ENCODE data around the gene NARF. TPM values are rescaled to one million over a fixed set of nuclear protein-coding genes. Genes with fewer than 3 reads are reported as not detected.

NARF gene
- total RNA-seq, 2 experiments from 2014 or later = 75.0 to 151 TPM

DNA sequence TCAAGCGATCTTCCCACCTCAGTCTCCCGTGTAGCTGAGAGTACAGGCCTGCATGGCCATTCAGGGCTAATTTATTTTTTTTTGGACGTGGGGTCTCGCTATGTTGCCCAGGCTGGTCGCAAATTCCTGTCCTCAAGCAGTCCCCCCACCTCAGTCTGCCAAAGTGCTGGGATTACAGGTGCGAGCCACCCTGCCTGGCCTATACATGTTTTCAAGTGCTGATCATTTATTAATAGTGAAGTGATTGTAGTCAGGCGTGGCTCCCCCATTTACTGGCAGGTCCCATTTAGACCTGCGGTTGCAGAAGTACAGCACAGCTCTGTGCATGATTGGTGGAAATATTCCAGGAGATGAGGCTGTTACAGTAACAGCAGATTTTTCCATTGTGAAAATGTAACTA is 69.4 kb downstream of the NARF start:
- ChIA-PET POLR2A (interaction anchor here (0.9 to 2.4 kb wide), 3 partner anchors 9 to 34 kb away, joined by 3 to 5 read pairs (median 5); no protein-coding TSS in a partner anchor), CTCF (ENCODE audit: unreplicated experiment) (no interaction called here)
- peaks cover 60% of the 10 kb centered on the region for H4K20me1 ChIP-seq (ENCODE audit: insufficient read depth, low read length)

DNA sequence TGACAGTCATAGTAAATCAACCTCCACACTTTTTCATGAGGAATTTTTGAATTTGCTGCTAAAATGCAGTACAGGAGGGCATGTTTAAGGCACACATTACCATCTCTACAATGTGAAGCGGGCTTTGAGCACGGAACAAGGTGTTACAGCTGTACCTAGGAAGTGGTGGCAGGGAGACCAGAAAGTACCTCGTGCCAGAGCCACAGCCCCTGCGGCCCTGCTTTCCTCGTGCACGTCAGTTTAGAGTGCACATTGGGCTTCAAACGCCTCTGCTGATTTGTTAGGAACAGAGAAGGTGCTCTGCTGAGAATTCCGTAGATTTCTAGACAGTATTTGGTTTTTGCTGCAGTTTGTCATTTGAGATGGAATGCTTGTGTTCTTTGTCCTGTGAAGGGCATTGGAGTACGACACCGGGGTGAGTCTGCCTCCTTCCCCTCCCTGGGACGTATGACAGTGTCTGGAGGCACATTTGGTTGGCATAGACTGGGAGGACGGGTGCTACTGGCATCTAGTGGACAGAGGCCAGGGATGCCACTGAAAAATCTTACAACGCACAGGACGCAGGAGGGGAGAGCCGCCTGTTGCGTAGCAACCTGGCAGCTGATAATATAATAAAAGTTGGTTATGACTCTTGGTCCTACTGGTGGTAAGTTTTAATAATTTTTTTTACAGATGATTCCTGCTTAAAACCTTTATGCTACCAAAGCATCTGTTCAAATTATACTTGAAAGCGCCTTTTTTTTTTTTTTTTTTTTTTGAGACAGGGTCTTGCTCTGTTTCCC is 70.1 kb downstream of the NARF start:
- no peaks in the 10 kb centered on the region for H3K9me3 ChIP-seq (ENCODE audit: low read length)
- ChIA-PET POLR2A (interaction anchor here (0.7 to 2.4 kb wide), 3 partner anchors 19 to 83 kb away, joined by 3 to 5 read pairs (median 4); no protein-coding TSS in a partner anchor), CTCF (ENCODE audit: unreplicated experiment) (no interaction called here)
- no peak overlapping the region for H3K4me2 ChIP-seq (ENCODE audit: low read length)
- intact Hi-C loops (cut with micrococcal nuclease; ENCODE audit: unreplicated experiment) = no loop called here
- BruUV-seq (replicated peaks) = no TSS peak
- peak; percentile 55 for DNase-seq (ENCODE audit: low spot score)
- H3K36me3 ChIP-seq (ENCODE audit: insufficient read depth, low read length) = peaks cover 37% of the 10 kb centered on the region
- H3K27ac ChIP-seq (ENCODE audit: low read depth, low read length, poor library complexity, severe bottlenecking) = peak overlapping the region; percentile 1
- no peaks in the 10 kb centered on the region for H3K9me2 ChIP-seq (ENCODE audit: insufficient read depth, low read length)
- TF ChIP-seq EZH2phosphoT487 (IDR thresholded peaks at IDR 0.05; ENCODE audit: borderline replicate concordance, low read depth, low read length) = no peak
- TF ChIP-seq, protein P1, sequence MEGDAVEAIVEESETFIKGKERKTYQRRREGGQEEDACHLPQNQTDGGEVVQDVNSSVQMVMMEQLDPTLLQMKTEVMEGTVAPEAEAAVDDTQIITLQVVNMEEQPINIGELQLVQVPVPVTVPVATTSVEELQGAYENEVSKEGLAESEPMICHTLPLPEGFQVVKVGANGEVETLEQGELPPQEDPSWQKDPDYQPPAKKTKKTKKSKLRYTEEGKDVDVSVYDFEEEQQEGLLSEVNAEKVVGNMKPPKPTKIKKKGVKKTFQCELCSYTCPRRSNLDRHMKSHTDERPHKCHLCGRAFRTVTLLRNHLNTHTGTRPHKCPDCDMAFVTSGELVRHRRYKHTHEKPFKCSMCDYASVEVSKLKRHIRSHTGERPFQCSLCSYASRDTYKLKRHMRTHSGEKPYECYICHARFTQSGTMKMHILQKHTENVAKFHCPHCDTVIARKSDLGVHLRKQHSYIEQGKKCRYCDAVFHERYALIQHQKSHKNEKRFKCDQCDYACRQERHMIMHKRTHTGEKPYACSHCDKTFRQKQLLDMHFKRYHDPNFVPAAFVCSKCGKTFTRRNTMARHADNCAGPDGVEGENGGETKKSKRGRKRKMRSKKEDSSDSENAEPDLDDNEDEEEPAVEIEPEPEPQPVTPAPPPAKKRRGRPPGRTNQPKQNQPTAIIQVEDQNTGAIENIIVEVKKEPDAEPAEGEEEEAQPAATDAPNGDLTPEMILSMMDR (conservative IDR thresholded peaks at IDR 0.05; ENCODE audit: low read length) = peak; percentile 70
- no peak overlapping the region for H2AFZ ChIP-seq (ENCODE audit: low read length)
- H3K79me2 ChIP-seq (ENCODE audit: insufficient read depth, low read depth, low read length) = peaks cover 100% of the 10 kb centered on the region
- peaks cover 51% of the 10 kb centered on the region for H3K4me1 ChIP-seq (ENCODE audit: insufficient read depth, low read length, poor library complexity, severe bottlenecking)
- peaks cover 56% of the 10 kb centered on the region for H4K20me1 ChIP-seq (ENCODE audit: insufficient read depth, low read length)
- H3K4me3 ChIP-seq (ENCODE audit: low read depth, low read length, poor library complexity, severe bottlenecking) = no peak overlapping the region

More for the DNA sequence above, 69.4 kb downstream of the NARF start:
- Histone ChIP-seq H3K4me3 (ENCODE audit: low read depth, low read length, poor library complexity, severe bottlenecking) (no peak overlapping the region), H3K4me2 (ENCODE audit: low read length) (no peak overlapping the region), H3K27ac (ENCODE audit: low read depth, low read length, poor library complexity, severe bottlenecking) (peak overlapping the region; percentile 1), H3K9me3 (ENCODE audit: low read length) (no peaks in the 10 kb centered on the region), H3K79me2 (ENCODE audit: insufficient read depth, low read depth, low read length) (peaks cover 100% of the 10 kb centered on the region), H3K4me1 (ENCODE audit: insufficient read depth, low read length, poor library complexity, severe bottlenecking) (peaks cover 57% of the 10 kb centered on the region), H3K36me3 (ENCODE audit: insufficient read depth, low read length) (peaks cover 45% of the 10 kb centered on the region), H3K9me2 (ENCODE audit: insufficient read depth, low read length) (no peaks in the 10 kb centered on the region), H2AFZ (ENCODE audit: low read length) (no peak overlapping the region)
- TF ChIP-seq, protein P1 (conservative IDR thresholded peaks at IDR 0.05; ENCODE audit: low read length) = no peak
- no peak for TF ChIP-seq EZH2phosphoT487 (IDR thresholded peaks at IDR 0.05; ENCODE audit: borderline replicate concordance, low read depth, low read length)
- no TSS peak for BruUV-seq (replicated peaks)
- no peak for DNase-seq (ENCODE audit: low spot score)
- intact Hi-C loops (cut with micrococcal nuclease; ENCODE audit: unreplicated experiment) = no loop called here

DNA sequence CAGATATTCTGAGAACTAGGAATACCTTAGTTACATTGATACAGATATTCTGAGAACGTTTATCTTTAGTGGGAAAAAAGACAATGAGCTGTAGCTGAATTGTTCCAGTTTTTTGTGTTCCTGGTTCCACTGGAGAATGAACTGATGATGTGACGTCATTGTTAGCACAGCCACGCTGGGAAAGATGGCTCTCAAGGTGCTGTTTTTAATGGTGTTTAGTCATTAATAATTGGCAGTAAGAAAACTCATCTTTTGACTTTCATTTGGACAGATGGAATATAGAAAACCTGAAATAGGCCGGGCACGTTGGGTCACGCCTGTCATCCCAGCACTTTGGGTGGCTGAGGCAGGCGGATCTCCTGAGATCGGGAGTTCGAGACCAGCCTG is 71.4 kb downstream of the NARF start:
- Histone ChIP-seq H3K4me3 (ENCODE audit: low read depth, low read length, poor library complexity, severe bottlenecking) (no peak overlapping the region), H3K79me2 (ENCODE audit: insufficient read depth, low read depth, low read length) (peaks cover 100% of the 10 kb centered on the region), H3K36me3 (ENCODE audit: insufficient read depth, low read length) (peaks cover 36% of the 10 kb centered on the region; the same call in 1 of the 2 replicates), H3K9me3 (ENCODE audit: low read length) (no peaks in the 10 kb centered on the region), H3K4me1 (ENCODE audit: insufficient read depth, low read length, poor library complexity, severe bottlenecking) (peaks cover 52% of the 10 kb centered on the region), H3K4me2 (ENCODE audit: low read length) (no peak overlapping the region), H2AFZ (ENCODE audit: low read length) (no peak overlapping the region), H4K20me1 (ENCODE audit: insufficient read depth, low read length) (peaks cover 57% of the 10 kb centered on the region), H3K9me2 (ENCODE audit: insufficient read depth, low read length) (no peaks in the 10 kb centered on the region), H3K27ac (ENCODE audit: low read depth, low read length, poor library complexity, severe bottlenecking) (no peak overlapping the region)
- no TSS peak for BruUV-seq (replicated peaks)
- DNase-seq (ENCODE audit: low spot score) = no peak
- intact Hi-C loops (cut with micrococcal nuclease; ENCODE audit: unreplicated experiment) = no loop called here
- CTCF ChIA-PET (ENCODE audit: unreplicated experiment) = no interaction called here
- POLR2A ChIA-PET = interaction anchor here (0.7 to 1.3 kb wide), 4 partner anchors 10 to 101 kb away, joined by 4 to 6 read pairs (median 4); no protein-coding TSS in a partner anchor
- TF ChIP-seq, protein P1 (conservative IDR thresholded peaks at IDR 0.05; ENCODE audit: low read length) = no peak
- no peak for TF ChIP-seq EZH2phosphoT487 (IDR thresholded peaks at IDR 0.05; ENCODE audit: borderline replicate concordance, low read depth, low read length)
